ENCODE results near the gene HOXC9. TPM values are rescaled to one million over a fixed set of nuclear protein-coding genes. Genes with fewer than 3 reads are reported as not detected.

The HOXC9 gene
- total RNA-seq, 1 donor from 2014 or later = not detected

GRCh38 chr12:54011665-54012532, 11.9 kb downstream of the HOXC9 start:
- DNase-seq (ENCODE audit: low spot score in 2 of 2) = no peak
- no peak for FAIRE-seq

DNA sequence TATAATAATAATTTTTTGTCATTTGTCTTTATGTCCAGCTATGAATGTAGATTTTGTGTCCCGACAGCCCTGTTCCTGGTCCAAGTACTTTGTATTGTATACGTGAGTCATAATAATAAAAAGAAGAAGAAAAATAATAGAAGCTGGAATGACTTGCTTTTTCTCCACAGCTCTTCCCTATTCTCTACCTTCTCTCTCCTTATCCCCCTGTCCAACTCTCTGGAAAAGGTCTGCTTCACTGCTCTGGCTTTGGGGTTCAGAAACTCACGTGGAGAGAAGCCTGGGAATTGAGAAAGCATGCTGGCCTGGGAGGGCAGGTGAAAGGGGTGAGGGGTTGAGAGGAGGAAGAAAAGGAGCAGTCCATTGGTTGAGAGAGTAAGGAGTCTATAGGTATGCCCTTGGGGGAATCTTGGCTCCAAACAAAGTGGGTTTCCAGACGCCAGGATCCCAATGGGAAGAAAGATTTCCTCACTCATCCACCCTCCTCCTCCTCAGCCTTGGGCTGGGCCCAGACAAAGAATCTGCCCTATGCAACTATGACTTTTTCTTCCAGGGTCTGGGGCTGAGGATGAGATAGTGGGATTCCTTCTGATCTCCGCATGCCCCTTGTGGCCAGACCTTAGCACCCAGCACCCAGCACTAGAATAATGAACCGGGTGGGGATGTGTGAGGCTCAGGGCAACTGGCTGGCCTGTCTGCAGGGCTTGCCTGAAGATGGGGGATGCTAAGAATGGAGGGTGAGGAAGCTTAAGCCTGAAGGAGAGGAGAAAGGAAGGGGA, 12.9 kb downstream of the HOXC9 start:
- DNase-seq (ENCODE audit: low spot score in 2 of 2) (no peak), FAIRE-seq (no peak)

DNA sequence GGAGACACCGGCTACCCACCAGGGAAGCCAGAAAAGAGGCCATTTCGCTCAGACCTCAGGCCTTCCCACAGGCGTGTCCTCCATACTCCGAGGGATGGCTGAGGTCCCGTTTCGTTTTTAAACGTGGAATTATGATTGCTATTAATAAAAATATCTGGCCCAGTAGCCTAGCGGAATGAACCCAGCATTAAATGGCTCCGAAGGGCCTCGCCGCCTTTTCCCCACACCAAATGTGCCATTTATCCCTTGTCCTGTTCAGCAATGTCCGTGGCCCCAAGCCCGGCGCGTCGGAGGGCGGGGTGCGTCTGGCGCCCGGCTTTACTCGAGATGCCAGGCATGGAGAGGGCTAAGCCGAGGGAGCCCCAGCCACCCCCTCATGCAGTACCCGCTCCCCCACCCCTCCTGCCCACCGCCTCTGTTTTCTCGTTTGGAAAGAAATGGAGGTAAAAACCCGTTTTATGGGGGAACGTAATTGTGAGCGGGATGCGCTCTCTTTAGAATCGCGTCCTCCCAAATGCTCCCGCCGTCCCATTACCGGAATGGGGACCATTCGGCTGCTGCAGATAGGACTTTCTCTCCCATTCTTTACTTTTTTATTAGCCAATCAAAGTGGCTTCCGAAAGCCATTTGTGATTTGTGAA, 14.5 kb downstream of the HOXC9 start:
- DNase-seq (ENCODE audit: low spot score in 2 of 2) = no peak
- FAIRE-seq = no peak

GRCh38 chr12:54015018-54015931, 15.3 kb downstream of the HOXC9 start:
- FAIRE-seq = no peak
- no peak for DNase-seq (ENCODE audit: low spot score in 2 of 2)

- FAIRE-seq (no peak), DNase-seq (ENCODE audit: low spot score in 2 of 2) (no peak)
Observed at GRCh38 chr12:54016051-54016450, 16.1 kb downstream of the HOXC9 start.

DNA sequence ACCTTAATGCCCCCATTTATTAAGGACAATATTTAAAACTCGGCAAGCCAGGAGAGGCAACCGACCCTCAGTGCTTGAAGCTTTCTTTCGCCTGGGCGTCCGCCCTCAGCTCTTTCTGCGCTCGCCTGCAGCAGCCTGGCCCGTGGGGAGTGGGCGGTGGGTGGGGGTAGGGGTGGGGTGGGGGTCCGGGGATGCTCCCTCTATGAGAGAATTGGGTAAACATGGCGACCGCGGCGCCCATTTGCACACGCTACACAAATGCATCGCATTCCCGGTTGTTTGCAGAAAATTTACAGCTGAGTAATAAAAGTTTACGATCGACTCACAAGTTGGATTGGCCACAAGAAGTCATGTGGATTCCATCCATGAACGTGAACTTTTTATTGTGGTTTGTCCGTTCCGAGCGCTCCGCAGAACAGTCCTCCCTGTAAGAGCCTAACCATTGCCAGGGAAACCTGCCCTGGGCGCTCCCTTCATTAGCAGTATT, 16.6 kb downstream of the HOXC9 start:
- no peak for FAIRE-seq
- no peak for DNase-seq (ENCODE audit: low spot score in 2 of 2)

DNA sequence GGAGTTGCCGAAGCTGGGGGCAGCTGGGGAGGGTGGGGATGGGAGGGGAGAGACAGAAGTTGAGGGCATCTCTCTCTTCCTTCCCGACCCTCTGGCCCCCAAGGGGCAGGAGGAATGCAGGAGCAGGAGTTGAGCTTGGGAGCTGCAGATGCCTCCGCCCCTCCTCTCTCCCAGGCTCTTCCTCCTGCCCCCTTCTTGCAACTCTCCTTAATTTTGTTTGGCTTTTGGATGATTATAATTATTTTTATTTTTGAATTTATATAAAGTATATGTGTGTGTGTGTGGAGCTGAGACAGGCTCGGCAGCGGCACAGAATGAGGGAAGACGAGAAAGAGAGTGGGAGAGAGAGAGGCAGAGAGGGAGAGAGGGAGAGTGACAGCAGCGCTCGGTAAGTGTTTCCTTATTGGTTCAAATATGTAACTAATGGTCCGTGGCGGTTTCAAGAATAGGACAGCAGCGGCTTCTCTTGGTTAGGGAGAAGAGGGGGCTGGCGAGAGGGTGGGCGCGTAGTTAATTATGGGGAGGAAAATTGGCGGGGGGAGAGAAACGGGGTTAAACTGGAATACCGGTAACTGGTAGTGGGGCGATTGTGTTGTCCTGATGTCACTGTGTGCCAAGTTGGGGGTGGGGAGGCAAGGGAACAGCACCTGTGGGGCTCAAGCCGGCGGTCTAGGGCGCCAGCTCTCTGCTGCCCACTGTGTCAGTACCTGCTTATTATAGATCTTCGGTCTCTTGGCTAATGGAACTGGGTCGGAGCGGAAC, 17.2 kb downstream of the HOXC9 start:
- DNase-seq (ENCODE audit: low spot score in 2 of 2) = no peak
- FAIRE-seq = no peak

DNA sequence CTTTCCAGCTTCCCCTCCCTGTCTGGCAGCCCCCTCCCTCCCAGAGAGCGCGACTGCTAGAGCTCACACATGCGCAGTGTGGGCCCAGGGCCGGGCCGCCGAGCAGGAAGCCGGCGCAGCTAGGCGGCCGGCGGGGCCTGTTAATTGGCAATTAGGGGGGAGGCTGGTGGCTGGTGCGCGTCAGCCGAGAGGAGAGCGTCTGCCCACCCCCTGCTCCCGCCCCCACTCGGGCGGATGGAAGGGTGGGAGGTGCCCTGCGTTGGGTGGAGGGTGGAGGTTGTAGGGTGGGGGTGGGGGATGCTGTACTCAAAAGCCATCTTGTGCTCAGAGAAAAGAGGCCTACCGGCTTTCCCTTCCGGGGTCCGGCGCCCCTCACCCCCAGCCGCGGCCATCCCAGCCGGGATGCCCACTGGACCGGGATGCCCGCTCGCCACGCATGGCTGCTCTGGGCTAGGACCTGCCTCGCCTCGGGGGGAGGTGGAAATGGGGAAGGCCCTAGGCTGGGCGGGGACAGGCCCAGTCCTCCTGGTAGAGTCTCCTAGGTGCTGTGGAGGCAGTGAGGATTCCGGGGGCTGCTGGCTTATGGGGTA, 18.0 kb downstream of the HOXC9 start:
- FAIRE-seq (no peak), DNase-seq (ENCODE audit: low spot score in 2 of 2) (peak; percentile 78 to 80)

DNA sequence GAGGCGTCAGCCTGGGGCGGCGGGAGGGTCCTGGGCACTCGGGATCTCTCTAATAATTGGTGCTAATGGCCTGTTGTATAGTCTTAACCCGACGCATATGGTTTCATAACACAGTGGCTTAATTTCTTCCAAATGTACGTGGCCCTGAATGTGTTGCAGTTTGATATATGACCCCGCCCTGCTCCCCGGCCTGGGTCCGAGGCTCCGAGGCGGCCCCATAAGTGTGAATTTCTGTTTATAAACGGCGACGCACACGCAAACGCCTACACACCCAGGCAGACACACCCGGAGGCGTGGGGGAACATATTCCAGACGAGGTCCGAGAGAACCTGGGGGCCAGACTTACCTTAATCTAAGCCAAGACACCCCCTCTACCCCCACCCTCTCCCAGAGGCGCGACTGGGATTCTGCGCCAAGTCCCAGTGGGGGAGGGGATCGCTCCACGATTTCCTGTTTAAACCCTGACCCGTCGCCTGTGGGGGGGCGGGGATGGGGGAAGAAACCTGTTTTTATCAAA, 18.6 kb downstream of the HOXC9 start:
- FAIRE-seq (no peak), DNase-seq (ENCODE audit: low spot score in 2 of 2) (no peak)

DNA sequence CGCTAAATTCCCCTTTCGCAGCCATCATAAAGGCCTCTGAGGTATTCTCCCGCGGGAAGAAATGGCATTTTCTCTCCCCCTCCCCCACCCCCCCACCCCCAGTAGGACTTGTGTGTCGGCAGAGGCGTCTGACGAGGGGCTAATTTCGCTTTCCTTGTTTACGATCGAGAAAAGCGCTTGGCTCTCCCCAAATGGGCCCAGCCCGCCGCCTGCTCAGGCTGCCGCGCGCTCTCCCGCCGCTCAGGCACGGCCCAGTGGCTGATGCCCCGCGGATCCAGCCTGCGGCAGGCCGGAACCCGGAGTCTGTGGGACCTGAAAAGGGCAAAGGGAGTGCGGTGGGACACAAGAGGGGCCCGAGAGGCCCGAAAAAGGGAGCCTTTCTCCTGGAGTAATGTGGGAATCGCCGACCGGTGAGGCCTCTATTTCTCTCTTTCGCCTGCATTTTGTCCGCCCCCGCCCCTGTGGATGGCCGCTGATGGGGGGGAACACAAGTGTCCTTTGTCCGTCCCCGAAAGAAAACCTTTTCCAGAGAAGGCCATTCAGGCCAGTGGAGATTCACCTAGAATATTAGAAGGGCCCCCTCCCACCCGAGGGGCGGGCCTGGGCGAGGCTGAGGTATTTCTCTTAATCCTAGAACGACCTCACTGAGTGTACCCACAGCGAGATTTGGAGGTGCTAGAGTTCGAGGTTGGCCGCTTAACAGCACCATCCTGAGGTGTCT, 19.3 kb downstream of the HOXC9 start:
- FAIRE-seq (no peak), DNase-seq (ENCODE audit: low spot score in 2 of 2) (no peak)

DNA sequence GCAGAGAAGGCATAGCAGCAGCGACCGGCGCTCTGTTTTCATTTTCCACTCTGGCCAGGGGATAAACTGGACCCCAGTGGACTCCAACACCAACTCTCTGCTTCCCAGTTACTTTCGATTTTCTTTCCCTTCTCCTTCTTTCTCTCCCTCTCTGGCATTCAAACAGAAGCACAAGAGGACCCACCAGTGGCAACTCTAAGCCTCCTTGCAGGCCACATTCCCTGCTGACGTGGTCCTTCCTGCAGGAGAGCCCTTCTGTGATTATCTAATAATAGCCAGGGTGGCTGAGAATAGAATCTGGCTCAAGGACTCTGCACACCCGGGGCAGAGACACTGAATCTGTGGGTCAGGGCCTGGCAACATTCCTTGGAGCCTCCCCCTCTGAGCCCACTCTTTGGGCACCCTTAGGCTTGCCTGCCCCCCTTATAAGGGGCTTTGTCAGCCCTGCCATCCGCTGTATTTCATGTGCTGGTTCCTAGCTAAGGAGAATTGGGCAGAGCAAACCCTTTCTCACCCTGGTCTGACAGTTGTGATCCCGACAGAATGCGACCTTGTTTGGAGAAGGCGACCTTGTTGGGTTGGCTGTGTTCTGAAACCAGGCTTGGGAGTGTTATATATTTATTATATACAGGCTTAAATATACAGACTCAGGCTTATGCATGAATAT, 20.1 kb downstream of the HOXC9 start:
- FAIRE-seq = no peak
- no peak for DNase-seq (ENCODE audit: low spot score in 2 of 2)

DNA sequence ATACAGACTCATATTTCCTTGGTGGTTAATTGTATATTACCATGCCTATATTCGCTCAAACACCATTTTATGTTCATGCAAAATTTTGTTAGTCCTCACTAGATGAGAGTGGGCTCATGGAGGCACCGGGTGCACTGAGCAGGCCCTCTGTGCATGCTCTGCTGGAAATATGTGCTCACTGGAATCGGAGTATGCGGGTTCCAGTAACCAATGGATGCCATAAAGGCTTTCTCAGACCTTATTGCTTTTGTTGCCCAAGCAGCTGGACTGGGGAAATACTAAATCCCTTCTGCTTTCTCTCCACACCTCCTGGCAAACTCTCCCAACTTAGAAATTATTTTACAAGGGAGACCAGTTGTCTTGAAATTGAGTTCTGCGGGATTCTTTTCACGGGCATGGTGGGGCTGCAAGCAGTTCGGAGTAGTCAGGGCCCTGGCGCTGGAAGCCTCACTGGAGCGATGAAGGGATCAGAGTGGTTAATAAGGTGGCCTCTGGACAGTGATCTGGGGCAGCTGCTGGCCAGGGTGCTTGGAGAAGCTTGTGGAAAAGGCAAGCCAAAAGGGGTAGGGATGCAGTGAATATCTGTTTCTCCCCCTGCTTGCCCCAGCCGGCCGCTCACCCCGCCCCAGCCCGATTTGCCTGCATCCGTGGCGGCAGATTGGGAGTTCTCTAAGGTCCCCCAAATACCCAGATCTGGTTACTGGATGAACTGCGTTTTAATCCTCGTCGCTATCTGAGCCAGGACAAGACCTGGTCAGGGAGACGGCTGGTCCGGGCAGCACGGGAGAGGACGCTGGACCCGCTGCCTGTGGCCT, 20.8 kb downstream of the HOXC9 start:
- FAIRE-seq (no peak), DNase-seq (ENCODE audit: low spot score in 2 of 2) (no peak)

GRCh38 chr12:54021432-54022013, 21.6 kb downstream of the HOXC9 start:
- no peak for DNase-seq (ENCODE audit: low spot score in 2 of 2)
- FAIRE-seq = no peak

GRCh38 chr12:54022960-54023884, 23.3 kb downstream of the HOXC9 start:
- DNase-seq (ENCODE audit: low spot score in 2 of 2) (no peak), FAIRE-seq (no peak)

GRCh38 chr12:54024127-54024526, 24.2 kb downstream of the HOXC9 start:
- no peak for DNase-seq (ENCODE audit: low spot score in 2 of 2)
- FAIRE-seq = no peak

All from frontal cortex (tissue), 4 donors.